NT2/D1 (cell line): ENCODE data around the gene KCNJ15.

Experiments used
- SUZ12 ChIP-seq: IDR thresholded peaks from 2 replicates; pipeline ENCODE4 v1.6.1; 2011; ENCODE audit not compliant: insufficient read length, insufficient read depth; ENCODE audit errors: extremely low read depth
- YY1 ChIP-seq: IDR thresholded peaks from 2 replicates; pipeline ENCODE4 v1.6.1; 2011; ENCODE audit not compliant: insufficient read length, insufficient read depth
- ZNF274 ChIP-seq: IDR thresholded peaks from 2 replicates; pipeline ENCODE4 v1.6.1; 2011; ENCODE audit warnings: mild to moderate bottlenecking, low read depth, low read length

GRCh38 chr21:38351961-38352521, 95.2 kb downstream of the KCNJ15 start:
- TF ChIP-seq SUZ12 (no peak), YY1 (no peak), ZNF274 (no peak)
